ENCODE results near the gene HPN.

The HPN gene

DNA sequence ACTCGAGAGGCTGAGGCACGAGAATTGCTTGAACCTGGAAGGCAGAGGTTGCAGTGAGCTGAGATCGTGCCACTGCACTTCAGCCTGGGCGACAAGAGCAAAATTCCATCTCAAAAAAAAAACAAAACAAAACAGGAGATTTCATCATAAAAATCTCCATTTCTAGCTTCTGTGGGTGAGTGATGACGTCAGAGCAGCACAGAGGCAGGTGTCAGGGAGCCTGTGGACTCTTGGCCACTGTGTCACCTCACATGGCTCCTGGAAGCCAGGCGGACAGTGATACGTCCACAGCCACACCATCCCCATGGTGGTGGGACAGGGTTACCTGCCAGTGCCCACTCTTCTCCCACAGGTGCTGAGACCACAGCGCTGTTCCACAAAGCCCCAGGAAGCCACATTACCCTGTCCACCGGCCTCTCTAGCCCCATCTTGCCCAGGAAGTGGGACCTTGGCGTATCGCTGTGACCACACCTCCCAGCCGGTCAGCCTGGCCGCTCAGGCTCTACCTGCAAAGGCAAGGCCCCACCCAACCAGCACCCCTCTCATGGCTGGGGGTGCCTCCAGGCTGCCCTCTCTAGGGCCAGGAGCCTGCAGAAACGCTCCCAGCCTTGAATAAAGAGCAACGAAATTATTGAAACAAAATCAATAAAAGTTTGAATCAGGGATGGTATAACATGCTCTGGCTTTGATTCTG is 71.6 kb downstream of the HPN start:
- no peak for DNase-seq (ENCODE audit: extremely low spot score)
- ChIA-PET POLR2A (no interaction called here), CTCF (no interaction called here)
- TF ChIP-seq FOXM1 (IDR thresholded peaks at IDR 0.05; ENCODE audit: borderline replicate concordance) (no peak), SP1 (IDR thresholded peaks at IDR 0.05) (no peak), ELF4 (IDR thresholded peaks at IDR 0.05) (no peak), SUZ12 (IDR thresholded peaks at IDR 0.05) (no peak), ARNT (IDR thresholded peaks at IDR 0.05) (no peak), FOXA1 (IDR thresholded peaks at IDR 0.05) (no peak), BHLHE40 (IDR thresholded peaks at IDR 0.05; ENCODE audit: borderline replicate concordance) (no peak), FOXK2 (IDR thresholded peaks at IDR 0.05) (no peak), L3MBTL2 (conservative IDR thresholded peaks at IDR 0.05) (no peak), CTBP1 (IDR thresholded peaks at IDR 0.05; ENCODE audit: borderline replicate concordance) (no peak), TARDBP (IDR thresholded peaks at IDR 0.05) (no peak), LEF1 (IDR thresholded peaks at IDR 0.05; ENCODE audit: borderline replicate concordance) (no peak), NFRKB (IDR thresholded peaks at IDR 0.05) (no peak), HDGF (IDR thresholded peaks at IDR 0.05; ENCODE audit: borderline replicate concordance) (no peak)
- TF ChIP-seq, protein P1, sequence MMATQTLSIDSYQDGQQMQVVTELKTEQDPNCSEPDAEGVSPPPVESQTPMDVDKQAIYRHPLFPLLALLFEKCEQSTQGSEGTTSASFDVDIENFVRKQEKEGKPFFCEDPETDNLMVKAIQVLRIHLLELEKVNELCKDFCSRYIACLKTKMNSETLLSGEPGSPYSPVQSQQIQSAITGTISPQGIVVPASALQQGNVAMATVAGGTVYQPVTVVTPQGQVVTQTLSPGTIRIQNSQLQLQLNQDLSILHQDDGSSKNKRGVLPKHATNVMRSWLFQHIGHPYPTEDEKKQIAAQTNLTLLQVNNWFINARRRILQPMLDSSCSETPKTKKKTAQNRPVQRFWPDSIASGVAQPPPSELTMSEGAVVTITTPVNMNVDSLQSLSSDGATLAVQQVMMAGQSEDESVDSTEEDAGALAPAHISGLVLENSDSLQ (IDR thresholded peaks at IDR 0.05), result no peak

DNA sequence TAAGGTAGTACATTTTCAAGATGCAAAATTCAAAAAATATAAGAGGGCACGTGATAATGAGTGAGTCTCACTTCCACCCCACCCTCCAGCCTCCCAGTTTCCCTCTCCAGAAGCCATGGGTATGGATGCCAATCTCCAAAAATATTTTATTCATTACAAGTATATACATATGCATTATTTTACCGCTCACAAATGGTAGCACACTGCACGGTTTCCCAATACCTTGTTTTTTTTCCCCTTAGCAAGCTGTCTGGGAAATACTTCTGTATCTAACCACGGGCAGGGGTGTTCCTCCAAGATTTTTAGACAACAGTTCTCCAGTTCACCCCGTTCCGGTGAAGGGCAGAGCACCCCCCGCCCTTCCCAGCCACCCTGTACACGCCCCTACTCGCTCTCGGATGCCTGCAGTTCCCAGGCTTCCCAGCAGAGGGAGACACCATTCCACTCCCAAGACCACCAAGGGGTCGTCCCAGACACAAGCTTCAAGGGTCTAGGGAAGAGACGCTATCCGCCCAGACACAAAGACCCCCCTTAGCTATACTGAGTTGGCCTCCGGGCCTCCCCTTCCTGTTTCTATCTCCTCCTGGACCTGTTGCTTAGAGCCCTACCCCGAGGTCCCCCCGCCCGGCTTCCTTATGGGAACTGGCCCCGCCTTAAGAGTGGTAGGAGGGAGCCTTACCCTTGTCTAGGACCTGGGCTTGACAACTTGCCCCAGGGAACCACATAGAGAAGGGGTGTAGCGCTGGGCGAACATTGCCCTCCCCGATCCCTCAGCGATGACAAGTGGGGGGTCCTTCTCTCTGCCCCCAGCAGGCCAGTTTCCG is 73.0 kb downstream of the HPN start:
- TF ChIP-seq ARNT (IDR thresholded peaks at IDR 0.05), result no peak
- TF ChIP-seq FOXK2 (IDR thresholded peaks at IDR 0.05), result no peak
- no peak for TF ChIP-seq HDGF (IDR thresholded peaks at IDR 0.05; ENCODE audit: borderline replicate concordance)
- TF ChIP-seq BHLHE40 (IDR thresholded peaks at IDR 0.05; ENCODE audit: borderline replicate concordance), result no peak
- no peak for TF ChIP-seq SUZ12 (IDR thresholded peaks at IDR 0.05)
- TF ChIP-seq TARDBP (IDR thresholded peaks at IDR 0.05), result no peak
- TF ChIP-seq L3MBTL2 (conservative IDR thresholded peaks at IDR 0.05), result no peak
- no peak for TF ChIP-seq NFRKB (IDR thresholded peaks at IDR 0.05)
- no peak for TF ChIP-seq SP1 (IDR thresholded peaks at IDR 0.05)
- TF ChIP-seq CTBP1 (IDR thresholded peaks at IDR 0.05; ENCODE audit: borderline replicate concordance), result no peak
- TF ChIP-seq LEF1 (IDR thresholded peaks at IDR 0.05; ENCODE audit: borderline replicate concordance), result no peak
- no peak for TF ChIP-seq ELF4 (IDR thresholded peaks at IDR 0.05)
- no peak for TF ChIP-seq FOXA1 (IDR thresholded peaks at IDR 0.05)
- ChIA-PET CTCF (interaction anchor here (0.7 to 1.0 kb wide), 2 partner anchors 10 to 14 kb away, joined by 3 to 5 read pairs; no protein-coding TSS in a partner anchor), POLR2A (interaction anchor here (0.6 to 1.0 kb wide), 2 partner anchors 10 to 21 kb away, joined by 3 to 5 read pairs; no protein-coding TSS in a partner anchor)
- peak; percentile 85 for DNase-seq (ENCODE audit: extremely low spot score)

DNA sequence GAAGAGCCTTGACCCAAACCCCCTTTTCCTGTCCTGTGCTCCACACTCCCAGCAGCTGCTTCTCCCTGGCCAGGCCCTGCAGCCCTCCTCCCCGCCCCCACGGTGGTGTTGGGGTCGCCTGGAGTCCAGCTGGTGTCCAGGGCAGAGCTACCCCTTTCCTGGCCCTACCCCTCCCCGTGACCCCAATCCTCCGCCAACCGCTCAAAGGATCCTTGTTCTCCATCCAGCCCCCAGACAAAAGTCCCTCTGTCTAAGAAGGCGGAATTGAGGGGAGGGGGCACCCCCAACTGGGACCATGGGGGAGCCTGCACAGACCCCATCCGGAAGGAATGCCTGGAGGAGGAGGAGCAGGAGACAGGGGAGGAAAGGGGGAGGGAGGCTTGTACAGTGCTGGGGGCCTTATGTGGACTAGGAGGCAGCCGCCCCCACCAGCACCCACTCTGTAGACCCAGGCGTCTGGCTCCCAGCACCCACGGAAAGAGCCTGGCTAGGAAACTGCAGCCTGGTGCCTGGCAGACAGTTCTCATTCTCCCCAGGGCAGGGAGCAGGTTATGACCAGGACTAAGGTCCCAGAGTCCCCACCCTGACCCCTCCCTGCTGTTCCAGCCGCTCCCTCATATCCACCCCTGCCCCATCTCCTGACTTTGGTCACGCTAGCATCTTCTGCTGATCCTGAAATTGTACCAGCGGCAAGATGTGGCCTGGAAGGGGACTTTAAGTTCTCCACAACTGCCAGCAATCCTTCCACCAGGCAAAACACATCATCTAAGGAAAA is 73.8 kb downstream of the HPN start, which contains the start of gene FXYD3:
Gene FXYD3, plus strand, starts transcription at position 647 of the 775 bp plus-strand sequence. CDS start 3,554 bp downstream, outside the sequence.
- ChIA-PET POLR2A (interaction anchor here (1.0 kb wide), 1 partner anchor 21 kb away, joined by 5 read pairs; no protein-coding TSS in a partner anchor), CTCF (interaction anchor here (0.7 to 1.0 kb wide), 2 partner anchors 10 to 15 kb away, joined by 3 to 5 read pairs; no protein-coding TSS in a partner anchor)
- DNase-seq (ENCODE audit: extremely low spot score), result no peak
- TF ChIP-seq FOXM1 (IDR thresholded peaks at IDR 0.05; ENCODE audit: borderline replicate concordance) (no peak), BHLHE40 (IDR thresholded peaks at IDR 0.05; ENCODE audit: borderline replicate concordance) (no peak), ZNF384 (IDR thresholded peaks at IDR 0.05) (no peak), LEF1 (IDR thresholded peaks at IDR 0.05; ENCODE audit: borderline replicate concordance) (no peak), L3MBTL2 (conservative IDR thresholded peaks at IDR 0.05) (no peak), FOXA1 (IDR thresholded peaks at IDR 0.05) (no peak), SP1 (IDR thresholded peaks at IDR 0.05) (no peak), CTBP1 (IDR thresholded peaks at IDR 0.05; ENCODE audit: borderline replicate concordance) (no peak), ELF4 (IDR thresholded peaks at IDR 0.05) (no peak)
- TF ChIP-seq, protein P1 (IDR thresholded peaks at IDR 0.05), result no peak

All from HEK293T (cell line).